SK-N-SH treated with all-trans-retinoic acid at 6 μM for 48 hours (cell line): ENCODE measurements around the gene UNC13C.

Experiments used
- ATAC-seq: fragments of 200-7000 bp; cut with Tn5 transposase; 3 replicates; pipeline ENCODE4 v1.9.1; 2020; ENCODE audit warnings: mild to moderate bottlenecking, moderate library complexity
- ARNTL ChIP-seq: fragments of 450-650 bp; formaldehyde crosslinking; IDR thresholded peaks from 2 replicates; pipeline ENCODE4 v1.5.0; 2020; ENCODE audit warnings: low read depth, mild to moderate bottlenecking, moderate library complexity, borderline replicate concordance
- CSDC2 ChIP-seq: fragments of 250-450 bp; sonication (Bioruptor Pico); IDR thresholded peaks from 2 replicates; pipeline ENCODE4 v1.5.0; 2020; ENCODE audit warnings: mild to moderate bottlenecking, moderate library complexity
- ESRRG ChIP-seq: fragments of 250-450 bp; sonication (Bioruptor Pico); IDR thresholded peaks from 2 replicates; pipeline ENCODE4 v1.6.1; 2021; ENCODE audit warnings: mild to moderate bottlenecking
- GLIS3 ChIP-seq: fragments of 250-450 bp; sonication (Bioruptor Pico); IDR thresholded peaks from 2 replicates; pipeline ENCODE4 v1.5.0; 2020; ENCODE audit warnings: mild to moderate bottlenecking, moderate library complexity
- OSR1 ChIP-seq: fragments of 250-450 bp; sonication (Bioruptor Pico); IDR thresholded peaks from 2 replicates; pipeline ENCODE4 v1.8.0; 2022; ENCODE audit warnings: moderate library complexity, mild to moderate bottlenecking, inconsistent platforms
- RARB ChIP-seq: fragments of 250-450 bp; sonication (Bioruptor Pico); IDR thresholded peaks from 2 replicates; pipeline ENCODE4 v1.8.0; 2021; ENCODE audit warnings: mild to moderate bottlenecking, moderate library complexity
- SNAI2 ChIP-seq: fragments of 250-450 bp; sonication (Bioruptor Pico); IDR thresholded peaks from 2 replicates; pipeline ENCODE4 v1.5.0; 2020; ENCODE audit warnings: mild to moderate bottlenecking, moderate library complexity
- TCF4 ChIP-seq: fragments of 250-450 bp; sonication (Bioruptor Pico); IDR thresholded peaks from 2 replicates; pipeline ENCODE4 v1.8.0; 2021; ENCODE audit warnings: mild to moderate bottlenecking, moderate library complexity, borderline replicate concordance
- TOX ChIP-seq: fragments of 250-450 bp; sonication (Bioruptor Pico); IDR thresholded peaks from 2 replicates; pipeline ENCODE4 v1.8.0; 2021; ENCODE audit warnings: mild to moderate bottlenecking, moderate library complexity, borderline replicate concordance
- ZFP30 ChIP-seq: fragments of 450-650 bp; formaldehyde crosslinking; IDR thresholded peaks from 2 replicates; pipeline ENCODE4 v1.5.0; 2022; ENCODE audit warnings: mild to moderate bottlenecking, moderate library complexity
- ZNF565 ChIP-seq: fragments of 450-650 bp; formaldehyde crosslinking; conservative IDR thresholded peaks from 2 replicates; pipeline ENCODE4 v1.5.0; 2020; ENCODE audit warnings: low read depth, mild to moderate bottlenecking, moderate library complexity
- ZNF70 ChIP-seq: fragments of 450-650 bp; formaldehyde crosslinking; IDR thresholded peaks from 2 replicates; pipeline ENCODE4 v1.5.0; 2020; ENCODE audit warnings: mild to moderate bottlenecking, moderate library complexity
- TF ChIP-seq, protein P1 (sequence below): fragments of 250-450 bp; sonication (Bioruptor Pico); IDR thresholded peaks from 2 replicates; pipeline ENCODE4 v1.8.0; 2020; ENCODE audit warnings: mild to moderate bottlenecking, moderate library complexity, borderline replicate concordance
- TF ChIP-seq, protein P2 (sequence below): fragments of 250-450 bp; sonication (Bioruptor Pico); IDR thresholded peaks from 2 replicates; pipeline ENCODE4 v1.8.0; 2021; ENCODE audit warnings: low read depth, mild to moderate bottlenecking, moderate library complexity, borderline replicate concordance
- TF ChIP-seq, protein P3 (sequence below): fragments of 250-450 bp; sonication (Bioruptor Pico); IDR thresholded peaks from 2 replicates; pipeline ENCODE4 v1.5.1; 2021; ENCODE audit warnings: mild to moderate bottlenecking, moderate library complexity
- TF ChIP-seq, protein P4 (sequence below): fragments of 250-450 bp; sonication (Bioruptor Pico); IDR thresholded peaks from 2 replicates; pipeline ENCODE4 v1.5.0; 2020; ENCODE audit warnings: mild to moderate bottlenecking, moderate library complexity

The UNC13C gene

GRCh38 chr15:54515664-54516582 is 537.7 kb downstream of the UNC13C start:
- TF ChIP-seq ESRRG (CRISPR knock-in tag) (no peak), ZFP30 (no peak)
- TF ChIP-seq, protein P1, sequence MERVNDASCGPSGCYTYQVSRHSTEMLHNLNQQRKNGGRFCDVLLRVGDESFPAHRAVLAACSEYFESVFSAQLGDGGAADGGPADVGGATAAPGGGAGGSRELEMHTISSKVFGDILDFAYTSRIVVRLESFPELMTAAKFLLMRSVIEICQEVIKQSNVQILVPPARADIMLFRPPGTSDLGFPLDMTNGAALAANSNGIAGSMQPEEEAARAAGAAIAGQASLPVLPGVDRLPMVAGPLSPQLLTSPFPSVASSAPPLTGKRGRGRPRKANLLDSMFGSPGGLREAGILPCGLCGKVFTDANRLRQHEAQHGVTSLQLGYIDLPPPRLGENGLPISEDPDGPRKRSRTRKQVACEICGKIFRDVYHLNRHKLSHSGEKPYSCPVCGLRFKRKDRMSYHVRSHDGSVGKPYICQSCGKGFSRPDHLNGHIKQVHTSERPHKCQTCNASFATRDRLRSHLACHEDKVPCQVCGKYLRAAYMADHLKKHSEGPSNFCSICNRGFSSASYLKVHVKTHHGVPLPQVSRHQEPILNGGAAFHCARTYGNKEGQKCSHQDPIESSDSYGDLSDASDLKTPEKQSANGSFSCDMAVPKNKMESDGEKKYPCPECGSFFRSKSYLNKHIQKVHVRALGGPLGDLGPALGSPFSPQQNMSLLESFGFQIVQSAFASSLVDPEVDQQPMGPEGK (CRISPR knock-in tag) = no peak
- TF ChIP-seq, protein P2, sequence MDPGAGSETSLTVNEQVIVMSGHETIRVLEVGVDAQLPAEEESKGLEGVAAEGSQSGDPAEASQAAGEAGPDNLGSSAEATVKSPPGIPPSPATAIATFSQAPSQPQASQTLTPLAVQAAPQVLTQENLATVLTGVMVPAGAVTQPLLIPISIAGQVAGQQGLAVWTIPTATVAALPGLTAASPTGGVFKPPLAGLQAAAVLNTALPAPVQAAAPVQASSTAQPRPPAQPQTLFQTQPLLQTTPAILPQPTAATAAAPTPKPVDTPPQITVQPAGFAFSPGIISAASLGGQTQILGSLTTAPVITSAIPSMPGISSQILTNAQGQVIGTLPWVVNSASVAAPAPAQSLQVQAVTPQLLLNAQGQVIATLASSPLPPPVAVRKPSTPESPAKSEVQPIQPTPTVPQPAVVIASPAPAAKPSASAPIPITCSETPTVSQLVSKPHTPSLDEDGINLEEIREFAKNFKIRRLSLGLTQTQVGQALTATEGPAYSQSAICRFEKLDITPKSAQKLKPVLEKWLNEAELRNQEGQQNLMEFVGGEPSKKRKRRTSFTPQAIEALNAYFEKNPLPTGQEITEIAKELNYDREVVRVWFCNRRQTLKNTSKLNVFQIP = no peak
- ATAC-seq = no peak

- ATAC-seq = no peak
- no peak for TF ChIP-seq ESRRG (CRISPR knock-in tag)
- TF ChIP-seq ZNF565 (CRISPR knock-in tag) = no peak
- no peak for TF ChIP-seq RARB (CRISPR knock-in tag)
- TF ChIP-seq, protein P3, sequence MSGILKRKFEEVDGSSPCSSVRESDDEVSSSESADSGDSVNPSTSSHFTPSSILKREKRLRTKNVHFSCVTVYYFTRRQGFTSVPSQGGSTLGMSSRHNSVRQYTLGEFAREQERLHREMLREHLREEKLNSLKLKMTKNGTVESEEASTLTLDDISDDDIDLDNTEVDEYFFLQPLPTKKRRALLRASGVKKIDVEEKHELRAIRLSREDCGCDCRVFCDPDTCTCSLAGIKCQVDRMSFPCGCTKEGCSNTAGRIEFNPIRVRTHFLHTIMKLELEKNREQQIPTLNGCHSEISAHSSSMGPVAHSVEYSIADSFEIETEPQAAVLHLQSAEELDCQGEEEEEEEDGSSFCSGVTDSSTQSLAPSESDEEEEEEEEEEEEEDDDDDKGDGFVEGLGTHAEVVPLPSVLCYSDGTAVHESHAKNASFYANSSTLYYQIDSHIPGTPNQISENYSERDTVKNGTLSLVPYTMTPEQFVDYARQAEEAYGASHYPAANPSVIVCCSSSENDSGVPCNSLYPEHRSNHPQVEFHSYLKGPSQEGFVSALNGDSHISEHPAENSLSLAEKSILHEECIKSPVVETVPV (CRISPR knock-in tag) = no peak
- TF ChIP-seq OSR1 (CRISPR knock-in tag) = no peak
Measured at GRCh38 chr15:54517366-54517765, 539.1 kb downstream of the UNC13C start.

DNA sequence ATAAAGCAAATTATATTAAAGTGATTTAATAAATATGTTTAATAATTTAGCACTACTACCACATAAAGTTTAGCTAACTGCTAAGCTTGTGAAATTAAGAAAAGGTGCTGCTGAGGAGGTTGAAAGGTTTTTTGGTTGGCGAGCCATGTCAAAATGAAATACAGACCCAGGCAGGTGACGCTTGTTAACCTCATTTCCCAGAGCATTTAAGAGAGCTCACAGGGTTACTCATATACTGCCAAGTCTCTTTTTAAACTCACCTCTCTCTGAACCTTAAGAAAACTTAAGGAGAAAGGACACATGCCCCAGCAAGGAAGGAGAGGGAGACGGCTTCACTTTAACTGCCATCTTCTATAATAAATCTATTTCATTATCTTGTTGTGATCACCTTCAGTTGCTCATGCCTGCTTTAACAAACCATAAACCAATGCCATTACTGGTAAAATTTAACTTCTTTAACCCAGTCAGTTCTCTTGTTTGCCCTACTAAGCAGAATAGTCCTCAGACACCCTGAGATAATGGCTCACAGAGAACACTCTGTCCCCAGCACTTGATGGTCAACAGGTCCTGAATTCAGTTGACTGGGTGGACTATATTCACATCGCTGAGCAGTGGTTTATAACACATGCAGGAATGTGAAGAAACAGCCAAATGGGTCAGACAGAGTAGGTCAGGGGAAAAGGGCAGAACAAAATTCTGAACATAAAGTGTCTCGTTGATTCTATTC is 540.1 kb downstream of the UNC13C start:
- ATAC-seq = no peak
- TF ChIP-seq OSR1 (CRISPR knock-in tag) = no peak
- TF ChIP-seq RARB (CRISPR knock-in tag) = no peak
- TF ChIP-seq, protein P2 = no peak
- TF ChIP-seq GLIS3 (CRISPR knock-in tag) = no peak
- TF ChIP-seq TOX (CRISPR knock-in tag) = no peak
- no peak for TF ChIP-seq ARNTL
- no peak for TF ChIP-seq CSDC2 (CRISPR knock-in tag)
- TF ChIP-seq ESRRG (CRISPR knock-in tag) = no peak
- TF ChIP-seq TCF4 = no peak
- TF ChIP-seq, protein P4, sequence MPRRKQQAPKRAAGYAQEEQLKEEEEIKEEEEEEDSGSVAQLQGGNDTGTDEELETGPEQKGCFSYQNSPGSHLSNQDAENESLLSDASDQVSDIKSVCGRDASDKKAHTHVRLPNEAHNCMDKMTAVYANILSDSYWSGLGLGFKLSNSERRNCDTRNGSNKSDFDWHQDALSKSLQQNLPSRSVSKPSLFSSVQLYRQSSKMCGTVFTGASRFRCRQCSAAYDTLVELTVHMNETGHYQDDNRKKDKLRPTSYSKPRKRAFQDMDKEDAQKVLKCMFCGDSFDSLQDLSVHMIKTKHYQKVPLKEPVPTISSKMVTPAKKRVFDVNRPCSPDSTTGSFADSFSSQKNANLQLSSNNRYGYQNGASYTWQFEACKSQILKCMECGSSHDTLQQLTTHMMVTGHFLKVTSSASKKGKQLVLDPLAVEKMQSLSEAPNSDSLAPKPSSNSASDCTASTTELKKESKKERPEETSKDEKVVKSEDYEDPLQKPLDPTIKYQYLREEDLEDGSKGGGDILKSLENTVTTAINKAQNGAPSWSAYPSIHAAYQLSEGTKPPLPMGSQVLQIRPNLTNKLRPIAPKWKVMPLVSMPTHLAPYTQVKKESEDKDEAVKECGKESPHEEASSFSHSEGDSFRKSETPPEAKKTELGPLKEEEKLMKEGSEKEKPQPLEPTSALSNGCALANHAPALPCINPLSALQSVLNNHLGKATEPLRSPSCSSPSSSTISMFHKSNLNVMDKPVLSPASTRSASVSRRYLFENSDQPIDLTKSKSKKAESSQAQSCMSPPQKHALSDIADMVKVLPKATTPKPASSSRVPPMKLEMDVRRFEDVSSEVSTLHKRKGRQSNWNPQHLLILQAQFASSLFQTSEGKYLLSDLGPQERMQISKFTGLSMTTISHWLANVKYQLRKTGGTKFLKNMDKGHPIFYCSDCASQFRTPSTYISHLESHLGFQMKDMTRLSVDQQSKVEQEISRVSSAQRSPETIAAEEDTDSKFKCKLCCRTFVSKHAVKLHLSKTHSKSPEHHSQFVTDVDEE (CRISPR knock-in tag) = no peak
- no peak for TF ChIP-seq ZNF565 (CRISPR knock-in tag)
- TF ChIP-seq SNAI2 (CRISPR knock-in tag) = no peak
- TF ChIP-seq, protein P3 (CRISPR knock-in tag) = no peak
- TF ChIP-seq ZNF70 = no peak
